NCI-H187 treated with DMSO at 0.1 percent for 48 hours (cell line): ENCODE results near the gene GEMIN2.
"Not testable (repeated sequence)": the region's sequence is repeated elsewhere in the genome, so short reads cannot be mapped to it uniquely, and the experiment has no call there.

ENCODE experiments used
- DNase-seq: peaks from one replicate; lab custom pipeline; 2025; lab: John Stamatoyannopoulos, UW

GEMIN2 gene

GRCh38 chr14:39177168-39177545 lies 63.0 kb downstream of the GEMIN2 start:
- DNase-seq = no peak

DNA sequence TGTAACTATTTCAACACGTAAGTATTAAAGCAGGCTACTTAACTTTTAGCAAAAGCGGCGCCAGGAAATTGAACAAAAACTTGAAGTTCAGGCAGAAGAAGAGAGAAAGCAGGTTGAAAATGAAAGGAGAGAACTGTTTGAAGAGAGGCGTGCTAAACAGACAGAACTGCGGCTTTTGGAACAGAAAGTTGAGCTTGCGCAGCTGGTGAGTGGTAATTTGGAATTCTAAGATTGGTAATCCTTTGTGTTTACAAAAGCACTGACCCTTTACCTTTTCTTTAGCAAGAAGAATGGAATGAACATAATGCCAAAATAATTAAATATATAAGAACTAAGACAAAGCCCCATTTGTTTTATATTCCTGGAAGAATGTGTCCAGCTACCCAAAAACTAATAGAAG lies 64.9 kb downstream of the GEMIN2 start:
- no peak for DNase-seq

DNA sequence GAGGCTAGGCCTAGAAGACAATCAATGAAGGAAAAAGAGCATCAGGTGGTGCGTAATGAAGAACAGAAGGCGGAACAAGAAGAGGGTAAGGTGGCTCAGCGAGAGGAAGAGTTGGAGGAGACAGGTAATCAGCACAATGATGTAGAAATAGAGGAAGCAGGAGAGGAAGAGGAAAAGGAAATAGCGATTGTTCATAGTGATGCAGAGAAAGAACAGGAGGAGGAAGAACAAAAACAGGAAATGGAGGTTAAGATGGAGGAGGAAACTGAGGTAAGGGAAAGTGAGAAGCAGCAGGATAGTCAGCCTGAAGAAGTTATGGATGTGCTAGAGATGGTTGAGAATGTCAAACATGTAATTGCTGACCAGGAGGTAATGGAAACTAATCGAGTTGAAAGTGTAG lies 66.4 kb downstream of the GEMIN2 start:
- DNase-seq = no peak

- DNase-seq = no peak
Observed at GRCh38 chr14:39181026-39181692, 67.0 kb downstream of the GEMIN2 start.

DNA sequence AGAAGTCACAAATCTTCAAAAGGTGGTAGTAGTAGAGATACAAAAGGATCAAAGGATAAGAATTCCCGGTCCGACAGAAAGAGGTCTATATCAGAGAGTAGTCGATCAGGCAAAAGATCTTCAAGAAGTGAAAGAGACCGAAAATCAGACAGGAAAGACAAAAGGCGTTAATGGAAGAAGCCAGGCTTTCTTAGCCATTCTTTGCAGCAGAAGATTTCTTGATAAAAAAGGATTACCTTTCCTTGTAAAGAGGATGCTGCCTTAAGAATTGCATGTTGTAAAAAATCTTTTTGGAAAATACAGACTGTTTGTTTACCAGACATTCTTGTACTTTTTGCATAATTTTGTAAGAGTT lies 67.5 kb downstream of the GEMIN2 start:
- DNase-seq = no peak

DNA sequence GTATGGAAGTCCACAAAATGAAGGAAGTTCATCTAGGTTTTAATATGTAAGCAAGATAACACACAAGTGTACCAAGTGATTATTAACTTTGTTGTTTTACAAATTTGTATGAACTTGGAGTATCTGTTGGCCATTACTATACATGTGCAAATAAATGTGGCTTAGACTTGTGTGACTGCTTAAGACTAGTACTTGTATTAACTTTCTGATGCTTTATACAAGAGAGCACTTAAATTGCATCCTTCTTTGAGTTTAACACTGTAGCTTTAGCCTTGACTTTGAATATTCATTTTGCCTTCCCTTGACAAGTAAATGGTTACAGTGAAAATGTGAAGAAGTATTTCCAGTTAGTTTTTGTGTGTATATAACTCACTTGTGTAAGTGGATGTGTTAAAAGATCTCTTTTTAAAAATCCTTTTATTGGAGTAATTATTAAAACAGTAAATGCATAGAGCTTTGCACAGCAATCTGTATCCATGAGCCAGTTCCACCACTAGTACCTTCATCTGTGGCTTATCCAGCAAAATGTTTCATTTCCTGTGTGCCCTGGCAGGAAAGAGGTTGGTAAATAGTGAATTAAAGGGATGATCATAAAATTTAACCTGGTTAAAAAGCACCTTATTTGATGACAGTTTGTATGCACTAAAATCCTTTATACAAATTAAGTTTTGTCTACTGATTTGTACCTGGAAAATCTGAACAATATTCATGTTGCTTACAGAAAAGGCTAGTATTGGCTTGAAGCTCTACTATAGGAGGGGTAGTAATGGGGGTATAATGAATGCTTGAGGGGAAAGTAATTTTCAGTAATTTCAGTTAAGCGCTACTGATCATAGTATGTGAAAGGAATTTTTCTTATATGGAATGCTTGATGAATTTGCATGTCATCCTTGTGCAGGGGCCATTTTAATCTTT lies 68.9 kb downstream of the GEMIN2 start:
- DNase-seq = no peak

DNA sequence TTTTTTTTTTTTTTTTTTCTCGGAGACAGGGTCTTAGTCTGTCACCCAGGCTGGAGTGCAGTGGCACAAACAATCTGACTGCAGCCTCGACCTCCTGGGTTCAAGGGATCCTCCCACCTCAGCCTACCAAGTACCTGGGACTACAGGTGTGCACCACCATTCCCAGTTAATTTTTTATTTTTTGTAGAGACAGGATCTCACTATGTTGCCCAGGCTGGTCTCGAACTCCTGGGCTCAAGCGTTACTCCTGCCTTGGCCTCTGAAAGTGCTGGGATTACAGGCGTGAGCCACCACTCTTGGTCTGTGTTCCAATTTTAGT lies 69.5 kb downstream of the GEMIN2 start:
- not testable (repeated sequence) for DNase-seq

DNA sequence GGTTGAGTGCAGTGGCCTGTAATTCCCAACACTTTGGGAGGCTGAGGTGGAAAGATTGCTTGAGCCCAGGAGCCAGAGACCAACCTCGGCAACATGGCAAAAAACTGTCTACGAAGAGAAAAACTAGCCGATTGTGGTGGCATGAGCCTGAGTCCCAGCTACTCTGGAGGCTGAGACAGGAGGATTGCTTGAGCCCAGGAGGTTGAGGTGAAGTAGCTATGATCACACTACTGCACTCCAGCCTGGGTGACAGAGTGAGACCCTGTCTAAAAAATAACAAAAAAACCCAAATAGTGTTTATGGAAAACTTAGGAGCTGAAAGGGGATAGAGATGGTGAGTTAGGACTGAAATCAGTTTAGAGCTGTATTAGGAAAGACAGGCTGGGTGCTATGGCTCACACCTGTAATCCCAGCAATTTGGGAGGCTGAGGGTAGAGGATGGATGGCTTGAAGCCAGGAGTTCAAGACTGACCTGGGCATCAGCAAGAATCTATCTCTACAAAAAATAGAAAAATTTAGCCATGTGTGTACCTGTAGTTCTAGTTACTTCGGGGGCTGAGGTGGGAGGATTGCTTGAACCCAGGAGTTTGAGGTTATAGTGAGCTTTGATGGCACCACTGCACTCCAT lies 70.6 kb downstream of the GEMIN2 start:
- no peak for DNase-seq

DNA sequence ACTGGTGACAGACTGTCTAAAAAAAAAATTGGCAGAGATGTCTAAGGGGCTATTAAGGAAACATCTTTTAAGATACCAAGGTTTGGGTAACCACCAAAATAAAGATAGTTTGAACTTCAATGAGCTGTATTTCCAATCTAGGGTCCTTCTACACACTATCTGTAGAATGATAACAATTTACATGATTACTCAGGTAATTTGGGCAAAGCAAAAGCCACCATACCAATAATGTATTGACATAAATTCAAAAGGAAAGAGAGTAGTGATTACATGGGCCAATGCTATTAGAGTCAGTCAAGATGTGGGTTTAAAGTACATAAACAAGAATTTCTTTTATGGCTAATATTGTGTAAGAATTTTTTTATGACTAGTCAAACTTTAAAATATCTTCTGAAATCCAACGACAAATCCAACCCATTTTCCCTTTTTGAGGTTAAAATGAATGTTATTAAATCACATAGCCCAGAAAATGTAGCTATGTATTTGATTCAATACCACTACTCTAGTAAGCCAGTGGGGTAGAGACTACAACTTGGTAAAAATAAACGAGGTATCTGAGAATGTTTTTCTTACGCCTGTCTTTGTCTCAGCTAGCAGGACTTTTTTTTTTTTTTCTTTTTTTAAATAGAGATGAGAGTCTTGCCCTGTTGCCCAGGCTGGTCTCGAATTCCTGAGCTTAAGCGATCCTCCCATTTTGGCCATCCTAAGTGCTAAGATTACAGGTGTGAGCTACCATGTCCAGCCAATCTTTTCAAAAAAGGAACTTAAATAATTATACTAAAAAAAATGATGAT lies 71.3 kb downstream of the GEMIN2 start:
- no peak for DNase-seq
